DMS 273 (cell line): ENCODE measurements around the gene MAD1L1.
A peak's percentile ranks its signal among the peaks of the same experiment; 100 is the strongest.

ENCODE experiments used
- DNase-seq: peaks from one replicate; lab custom pipeline; 2025; ENCODE audit not compliant: unreplicated experiment; lab: John Stamatoyannopoulos, UW

Gene MAD1L1

DNA sequence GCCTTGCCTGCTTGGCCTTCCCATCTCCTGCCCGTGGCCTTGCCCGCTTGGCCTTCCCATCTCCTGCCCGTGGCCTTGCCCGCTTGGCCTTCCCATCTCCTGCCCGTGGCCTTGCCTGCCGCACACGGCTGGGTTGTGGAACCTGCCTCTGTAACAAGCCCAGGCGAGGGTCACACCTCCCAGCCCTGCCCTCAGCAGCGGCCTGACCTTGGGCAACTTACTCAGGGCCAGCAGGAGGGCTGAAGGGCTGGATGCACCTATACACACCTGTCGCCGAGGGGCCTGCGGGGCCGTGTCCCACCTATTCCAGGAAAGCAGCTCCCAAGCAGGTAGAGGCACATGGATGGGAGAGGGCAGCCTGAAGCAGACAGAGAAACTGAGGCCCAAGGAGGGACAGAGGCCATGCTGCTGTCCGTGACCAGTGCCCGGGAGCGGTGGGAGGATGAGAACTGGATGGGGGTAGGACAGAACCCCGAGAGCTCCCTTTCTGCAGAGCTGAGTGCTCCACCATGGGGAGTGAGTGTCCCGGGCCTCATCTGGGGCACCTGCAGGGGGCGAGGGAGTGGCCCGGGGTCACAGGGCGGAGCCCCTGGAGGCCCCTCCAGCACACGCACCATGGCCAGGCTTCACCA is 285.0 kb downstream of the MAD1L1 start:
- no peak for DNase-seq

DNA sequence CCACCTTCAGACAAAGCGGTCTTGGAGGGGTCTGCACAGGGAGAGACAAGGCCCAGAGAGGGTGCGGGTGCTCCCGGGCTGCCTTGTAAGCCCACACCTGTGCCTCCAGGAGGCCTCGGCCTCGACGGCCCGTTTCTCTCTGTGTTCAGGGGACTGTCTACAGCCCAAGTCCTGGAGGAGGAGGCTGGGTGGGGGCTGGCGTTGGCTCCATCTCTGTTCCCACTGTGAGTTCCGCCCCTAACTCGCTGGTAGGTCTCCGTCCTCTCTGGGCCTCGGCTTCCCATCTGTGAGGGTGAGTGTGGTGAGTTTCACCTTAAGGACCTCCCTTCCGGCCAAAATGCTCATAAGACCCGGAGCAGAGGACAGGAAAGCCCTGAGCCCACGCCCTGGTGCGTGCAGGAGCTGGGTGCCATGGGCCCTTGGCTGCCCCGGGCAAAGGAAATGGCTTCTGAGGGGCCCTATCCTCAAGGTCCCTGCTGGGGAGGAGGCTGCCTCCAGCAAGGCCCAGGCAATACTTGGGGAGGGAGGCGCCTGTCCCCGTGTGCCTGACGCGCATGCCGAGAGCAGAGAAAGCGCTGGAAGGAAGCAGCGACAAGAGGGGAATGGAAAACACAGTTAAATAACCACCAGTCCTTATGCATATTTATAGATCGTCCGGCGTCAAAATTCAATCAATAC is 285.8 kb downstream of the MAD1L1 start:
- no peak for DNase-seq

DNA sequence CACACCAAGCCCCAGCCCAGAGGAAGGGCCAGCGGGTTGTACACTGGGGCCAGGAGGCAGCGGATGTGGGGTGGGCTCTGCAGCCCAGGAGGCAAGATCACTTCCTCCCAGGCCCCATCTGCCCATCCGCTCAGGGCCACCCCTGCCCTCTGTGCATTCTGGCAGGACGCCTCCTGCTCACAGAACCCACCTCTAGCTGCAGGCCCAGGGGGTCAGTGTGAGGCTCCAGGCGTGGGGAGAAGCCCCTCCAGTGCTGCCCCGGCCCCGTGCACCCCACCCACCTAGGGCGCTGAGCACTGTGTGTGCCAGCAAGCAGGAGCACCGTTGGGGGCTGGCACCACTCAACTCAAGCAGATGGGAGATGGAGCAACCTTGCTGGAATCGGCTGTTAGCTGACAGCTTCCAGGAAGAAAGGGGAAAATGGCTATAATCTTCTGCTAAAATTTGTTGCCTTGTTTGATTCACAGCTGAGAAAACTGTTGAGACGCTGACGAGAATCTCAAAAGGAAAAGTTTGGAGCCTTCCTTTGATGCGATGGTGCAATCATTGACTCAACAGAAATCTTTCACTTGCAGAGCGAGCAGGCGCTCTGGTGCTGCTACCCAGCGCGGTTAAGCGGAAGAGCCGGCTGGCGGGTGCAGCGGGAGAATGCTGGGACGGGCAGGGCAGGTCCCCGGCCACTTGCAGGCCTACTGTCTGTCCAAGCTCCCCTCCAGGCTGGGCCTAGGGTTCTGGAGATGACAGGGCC is 286.5 kb downstream of the MAD1L1 start:
- DNase-seq = no peak

DNA sequence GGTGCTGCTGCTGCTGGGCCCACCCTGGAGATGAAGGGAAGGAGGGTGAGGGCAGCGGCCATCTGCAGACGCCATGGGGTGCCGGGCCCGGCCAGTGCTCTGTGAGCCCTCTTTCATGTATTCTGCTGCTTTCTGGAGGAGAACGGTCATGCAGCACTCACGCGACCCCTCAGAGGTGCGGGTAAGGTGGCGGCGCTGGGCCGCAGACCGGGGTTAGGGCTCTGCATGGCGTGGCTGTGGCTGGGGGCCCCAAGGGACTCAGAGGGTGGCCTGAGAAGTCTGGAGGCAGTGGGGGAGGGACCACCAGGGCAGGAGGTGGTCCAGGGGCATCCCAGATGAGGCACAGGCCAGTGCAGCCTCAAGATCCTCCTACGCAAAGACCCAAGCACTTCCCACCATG is 287.2 kb downstream of the MAD1L1 start:
- no peak for DNase-seq

DNA sequence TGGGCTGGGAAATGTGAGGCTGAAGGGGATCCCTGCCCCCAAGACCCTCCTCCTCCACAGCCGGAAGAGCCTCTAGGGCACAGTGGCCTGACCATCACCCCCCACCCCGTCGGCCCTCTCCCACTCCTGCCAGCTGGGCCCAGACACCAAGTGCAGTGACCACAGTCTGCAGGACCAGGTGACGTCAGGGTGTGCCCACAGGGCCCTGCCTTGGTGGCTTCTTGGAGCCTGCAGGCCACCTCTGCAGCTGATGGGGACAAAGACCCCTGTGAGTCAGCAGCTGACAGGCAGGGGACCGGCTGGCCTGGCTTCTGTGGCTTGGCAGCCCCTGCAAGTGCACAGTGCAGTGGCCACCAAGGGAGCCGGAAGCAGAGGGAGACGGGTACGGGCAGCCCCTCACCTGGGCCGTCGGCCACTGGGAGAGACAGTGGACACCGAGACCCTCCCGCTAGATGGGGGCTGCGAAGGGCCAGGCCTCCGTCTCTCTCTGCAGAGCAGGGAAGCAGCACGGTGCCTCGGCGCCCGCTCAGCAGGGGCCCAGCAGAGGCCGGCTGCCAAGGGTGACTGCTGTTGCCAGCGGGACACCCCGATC is 288.0 kb downstream of the MAD1L1 start:
- DNase-seq = no peak

DNA sequence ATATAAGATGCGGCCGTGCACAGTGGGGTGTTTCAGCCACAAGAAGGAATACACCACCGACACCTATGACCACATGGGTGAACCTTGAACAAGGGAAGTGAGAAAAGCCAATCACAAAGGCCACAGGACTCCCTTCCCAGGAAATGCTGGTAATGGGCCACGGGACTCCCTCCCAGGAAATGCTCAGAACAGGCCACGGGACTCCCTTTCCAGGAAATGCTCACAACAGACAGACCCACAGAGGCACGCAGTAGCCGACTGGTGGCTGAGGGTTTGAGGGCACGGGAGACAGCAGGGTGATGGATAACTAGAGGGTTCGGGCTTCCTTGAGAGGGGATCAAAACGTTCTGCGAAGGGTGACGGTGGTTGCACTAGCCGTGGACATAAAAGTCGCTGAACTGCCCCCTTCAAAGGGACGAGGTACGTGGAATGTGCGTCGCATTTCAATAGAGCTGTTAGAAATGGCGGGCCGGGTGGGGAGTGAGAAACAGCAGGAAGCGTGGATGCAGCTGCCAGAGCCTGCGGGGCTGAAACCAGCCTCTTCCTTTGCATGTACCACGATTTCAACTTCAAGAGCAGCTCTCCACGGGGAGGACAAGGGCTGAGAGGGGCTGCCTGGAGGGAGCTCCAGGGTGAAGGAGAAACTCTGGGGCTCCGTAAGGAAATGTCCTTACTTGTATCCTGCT is 288.7 kb downstream of the MAD1L1 start:
- no peak for DNase-seq

DNA sequence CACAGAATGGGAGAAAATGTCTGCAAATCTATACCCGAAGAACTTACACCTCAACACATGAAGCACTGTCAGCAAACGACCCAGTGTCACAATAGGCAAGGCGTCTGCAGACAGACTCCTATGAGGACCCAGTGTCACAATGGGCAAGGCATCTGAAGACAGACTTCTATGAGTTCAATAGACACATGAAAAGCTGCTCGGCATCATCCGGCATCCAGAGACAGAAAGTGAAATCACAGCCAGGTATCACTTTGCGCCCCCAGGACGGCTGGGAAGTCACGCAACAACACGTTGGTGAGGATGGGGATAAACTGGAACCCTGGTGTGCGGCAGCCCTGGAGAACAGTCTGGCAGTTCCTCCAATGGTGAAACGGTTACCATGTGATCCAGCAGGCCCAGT is 289.4 kb downstream of the MAD1L1 start:
- no peak for DNase-seq

DNA sequence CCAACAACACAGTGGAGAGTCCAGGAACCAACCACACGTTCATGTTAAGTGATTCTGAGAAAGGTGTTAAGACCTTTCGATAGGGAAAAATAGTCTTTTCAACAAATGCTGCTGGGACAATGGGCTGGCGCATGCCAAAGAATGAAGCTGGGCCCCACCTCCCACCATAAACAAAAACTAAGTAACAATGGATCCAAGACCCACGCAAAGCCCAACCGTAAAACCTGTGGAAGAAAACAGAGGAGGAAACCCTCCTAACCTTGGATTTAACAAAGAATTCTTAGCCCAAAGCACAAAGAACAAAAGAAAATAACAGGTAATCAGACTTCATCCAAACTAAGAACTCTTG is 289.8 kb downstream of the MAD1L1 start:
- DNase-seq = no peak

DNA sequence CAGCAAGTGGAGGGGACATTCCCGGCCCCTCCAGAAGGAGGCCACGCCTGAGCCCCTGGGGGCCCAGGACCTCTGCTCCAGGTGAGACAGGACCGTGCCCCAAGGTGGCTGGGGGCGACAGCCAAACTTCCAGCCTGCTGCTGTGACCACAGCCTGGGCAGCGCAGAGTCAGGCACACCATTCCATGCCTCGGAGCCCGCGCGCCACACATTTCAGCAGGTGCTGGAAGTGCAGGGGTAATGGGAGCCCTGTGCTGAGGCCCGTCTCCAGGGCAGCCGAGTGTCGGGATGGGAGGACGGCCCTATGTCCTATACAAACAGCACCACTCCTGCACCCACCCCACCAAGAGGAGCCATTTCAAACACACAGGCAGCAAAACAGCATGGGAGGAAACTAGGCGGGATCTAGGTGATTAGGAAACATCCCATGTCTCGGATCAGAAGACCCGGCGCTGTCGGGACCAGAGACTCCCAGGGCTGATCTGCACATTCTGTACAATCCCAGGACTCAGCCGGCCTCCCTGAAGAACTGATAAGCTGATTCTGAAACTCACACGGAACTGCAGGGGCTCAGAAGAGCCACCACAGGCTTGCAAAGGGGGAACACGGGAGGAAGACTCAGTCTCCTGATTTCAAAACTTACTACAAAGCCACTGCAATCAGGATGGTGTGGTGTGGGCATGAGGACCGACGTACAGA is 290.4 kb downstream of the MAD1L1 start:
- DNase-seq = no peak

DNA sequence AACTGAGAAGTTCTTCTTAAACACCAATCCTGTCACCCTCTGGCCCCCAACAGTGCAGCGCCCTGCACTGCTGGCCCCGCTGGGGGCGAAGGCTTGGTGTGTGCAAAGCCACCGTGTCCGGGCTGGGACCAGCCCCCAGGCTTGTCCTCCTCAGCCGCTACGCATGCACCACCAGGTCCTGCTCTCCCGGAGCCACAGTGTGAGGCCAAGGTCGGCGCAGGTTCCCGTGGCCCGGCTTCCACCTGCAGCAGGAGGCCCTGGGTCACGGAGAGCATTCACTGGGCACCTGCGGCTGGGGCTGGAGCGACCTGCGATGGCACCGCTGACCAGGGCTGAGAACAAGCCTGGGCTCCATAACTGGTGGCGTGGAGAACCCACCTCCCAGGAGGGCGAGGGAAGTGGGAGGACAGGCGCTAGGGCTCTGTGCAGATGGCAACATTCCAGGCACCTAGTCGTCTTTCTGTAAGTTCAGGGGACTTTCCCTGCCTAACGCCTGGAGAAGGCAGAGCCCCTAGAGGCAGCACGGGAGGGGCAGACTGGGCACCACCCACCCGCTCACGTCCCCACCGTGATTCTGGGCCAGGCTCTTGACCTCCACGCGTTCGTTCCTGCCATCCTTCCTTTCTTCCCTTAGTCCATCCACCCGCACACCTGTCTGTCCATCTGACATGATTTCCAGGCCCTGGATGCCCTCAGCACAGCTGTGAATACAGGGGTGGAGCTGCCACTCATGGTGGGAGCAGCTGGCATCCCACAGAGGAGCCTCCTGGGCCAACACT is 291.1 kb downstream of the MAD1L1 start:
- peak; percentile 43 for DNase-seq

DNA sequence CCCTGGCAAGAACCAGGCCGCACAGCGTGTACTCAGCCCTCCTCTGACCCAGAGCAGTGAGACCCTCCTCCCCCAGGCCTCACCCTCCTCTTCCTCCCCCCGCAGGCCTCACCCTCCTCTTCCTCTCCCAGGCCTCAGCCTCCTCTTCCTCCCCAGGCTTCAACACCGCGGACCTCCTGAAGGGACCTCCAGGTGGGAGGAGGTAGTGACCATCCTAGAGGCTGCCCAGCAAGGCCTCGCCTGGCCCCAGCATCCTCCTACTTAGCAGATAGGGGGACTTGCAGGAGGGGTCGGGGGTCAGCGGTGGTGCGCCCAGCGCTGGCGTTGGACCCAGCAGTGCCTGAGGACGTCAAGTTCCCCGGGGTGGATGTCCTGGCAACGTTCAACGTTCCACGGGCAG is 291.9 kb downstream of the MAD1L1 start:
- DNase-seq = no peak

DNA sequence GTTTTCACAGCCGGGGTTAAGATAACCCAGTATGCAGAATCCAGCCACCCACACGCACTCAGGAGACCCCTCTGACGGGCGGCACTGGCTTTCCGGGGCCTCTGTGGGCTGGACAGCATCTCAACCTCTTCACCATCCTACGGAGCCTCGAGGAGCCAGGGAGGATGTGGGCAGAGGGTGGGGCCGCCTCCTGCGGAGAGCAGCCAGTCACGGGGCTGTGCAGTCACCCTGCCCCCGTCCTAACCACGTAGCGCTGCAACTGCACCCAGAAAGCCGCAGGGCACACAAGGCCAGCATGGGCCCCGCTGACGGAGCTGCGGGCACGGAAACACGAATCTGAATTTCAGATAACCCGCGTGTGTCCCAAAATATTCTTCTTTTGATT is 292.4 kb downstream of the MAD1L1 start:
- DNase-seq = no peak

DNA sequence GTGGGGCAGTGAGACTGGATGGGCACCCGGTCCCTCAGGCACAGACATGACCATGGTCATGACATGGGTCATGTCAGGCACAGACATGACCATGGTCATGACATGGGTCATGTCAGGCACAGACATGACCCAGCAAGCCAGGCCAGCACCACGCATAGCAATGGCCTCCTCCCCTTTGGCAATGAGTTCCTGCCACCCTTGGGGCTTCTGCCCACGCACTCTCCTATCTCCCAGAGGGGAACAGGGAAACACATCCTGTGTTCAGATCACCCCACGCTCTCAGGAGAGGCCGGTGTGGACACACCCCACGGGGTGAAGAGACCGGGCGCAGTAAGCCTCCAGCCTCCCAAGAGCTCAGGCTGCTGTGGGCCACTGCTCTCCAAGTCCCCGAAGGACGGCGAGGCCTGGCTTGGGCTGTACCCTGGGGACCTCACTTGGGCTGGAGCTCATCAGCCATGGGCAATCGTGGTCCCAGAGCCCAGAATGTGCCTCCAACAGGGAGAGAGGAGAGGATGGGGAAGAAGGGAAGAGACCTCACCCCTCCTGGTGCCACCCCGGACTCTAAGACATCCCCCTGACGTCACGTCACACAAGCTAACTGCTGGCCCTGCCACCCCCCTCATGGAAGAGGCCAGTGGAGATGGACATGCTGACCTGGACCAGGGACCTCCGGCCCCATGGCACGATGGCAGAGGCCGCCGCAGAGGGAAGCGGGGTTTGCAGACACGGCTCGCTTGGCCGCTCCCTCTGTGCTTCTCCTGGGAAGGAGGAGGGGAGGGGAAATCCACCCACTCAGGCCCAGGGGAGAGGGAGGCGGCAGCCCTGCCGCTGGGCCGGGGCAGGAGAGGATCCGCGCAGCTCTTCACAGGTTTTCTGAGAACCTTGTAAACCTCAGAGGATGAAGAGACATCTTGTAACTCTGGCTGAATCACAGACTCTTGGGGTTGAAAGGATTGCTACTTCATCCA is 293.0 kb downstream of the MAD1L1 start:
- DNase-seq = no peak

DNA sequence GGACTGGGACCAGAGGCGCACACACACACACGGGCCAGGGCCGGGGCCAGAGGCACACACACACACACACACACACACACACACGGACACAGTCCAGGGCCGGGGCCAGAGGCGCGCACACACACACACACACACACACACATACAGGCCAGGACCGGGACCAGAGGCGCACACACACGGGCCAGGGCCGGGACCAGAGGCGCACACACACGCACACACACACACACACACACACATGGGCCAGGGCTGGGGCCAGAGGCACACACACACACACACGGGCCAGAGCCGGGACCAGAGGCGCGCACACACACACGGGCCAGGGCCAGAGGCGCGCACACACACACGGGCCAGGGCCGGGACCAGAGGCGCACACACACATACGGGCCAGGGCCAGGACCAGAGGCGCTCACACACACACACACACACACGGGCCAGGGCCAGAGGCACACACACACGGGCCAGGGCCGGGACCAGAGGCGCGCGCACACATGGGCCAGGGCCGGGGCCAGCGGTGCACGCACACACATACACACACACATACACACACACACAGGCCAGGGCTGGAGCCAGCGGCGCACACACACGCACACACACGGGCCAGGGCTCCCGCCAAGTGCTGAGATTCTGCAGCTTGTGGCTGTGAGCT is 293.8 kb downstream of the MAD1L1 start:
- DNase-seq = no peak

DNA sequence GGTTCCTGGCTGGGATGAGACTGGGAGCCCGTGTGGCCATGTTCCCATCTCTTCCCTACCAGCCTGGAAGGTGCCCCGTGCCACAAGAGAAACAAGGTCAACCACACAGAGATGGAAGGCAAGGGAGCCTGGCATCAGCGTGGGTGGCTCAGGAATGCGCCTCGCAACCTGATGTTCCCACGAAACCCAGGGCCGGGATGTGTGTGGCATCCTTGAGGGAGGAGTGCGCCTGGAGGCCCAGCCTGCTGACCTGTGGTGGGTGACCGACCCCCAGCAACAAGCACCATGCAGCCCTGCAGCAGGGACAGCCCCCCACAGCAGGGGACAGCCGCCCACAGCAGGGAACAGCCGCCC is 295.5 kb downstream of the MAD1L1 start:
- no peak for DNase-seq

DNA sequence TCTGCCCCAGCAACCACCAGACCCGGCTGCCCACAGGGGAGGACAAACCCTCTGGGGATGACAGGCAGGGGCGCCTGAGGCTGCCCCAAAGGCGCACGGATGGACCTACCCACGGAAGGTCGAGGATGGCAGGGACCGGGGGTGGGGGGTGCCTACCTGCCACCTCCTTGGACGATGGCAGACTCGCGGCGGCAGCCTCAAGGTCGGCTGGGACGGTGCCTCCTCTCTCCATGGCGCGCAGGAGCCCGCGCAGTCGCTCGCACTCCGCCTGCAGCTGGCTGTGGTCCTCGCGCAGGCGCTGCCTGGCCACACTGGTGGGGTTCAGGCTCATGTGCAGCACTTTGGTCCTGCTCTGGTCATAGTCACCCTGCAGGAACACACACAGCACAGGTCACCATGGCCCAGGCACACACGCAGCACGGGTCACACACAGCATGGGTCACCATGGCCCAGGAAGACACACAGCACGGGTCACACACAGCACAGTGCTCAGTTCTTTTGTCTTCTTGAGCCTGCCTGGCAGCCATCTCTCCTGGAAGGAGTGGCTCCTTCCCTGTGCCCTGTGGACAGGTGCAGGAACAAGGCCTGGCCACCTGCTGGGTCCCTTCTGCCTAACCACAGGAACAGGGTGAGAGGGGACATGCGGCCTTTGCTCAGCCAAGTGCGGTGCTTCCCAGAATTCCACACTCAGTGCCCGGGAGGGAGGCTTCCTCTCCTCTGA is 296.1 kb downstream of the MAD1L1 start:
- no peak for DNase-seq

DNA sequence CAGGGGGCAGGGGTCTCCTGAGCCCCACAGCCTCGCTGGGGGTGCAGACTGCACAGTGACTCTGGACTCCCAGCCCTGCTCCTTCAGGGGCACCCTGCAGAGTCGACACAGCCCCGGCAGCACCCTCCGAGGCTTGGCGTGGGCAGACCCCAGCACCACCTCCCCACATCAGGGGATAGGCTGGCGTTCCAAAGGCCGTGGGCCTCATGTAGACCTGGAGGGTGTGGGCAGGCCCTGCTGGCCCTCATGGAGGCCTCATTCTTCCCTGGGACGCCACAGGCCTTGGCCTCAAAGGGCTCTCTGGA is 296.8 kb downstream of the MAD1L1 start:
- no peak for DNase-seq
